ENCODE measurements around the gene TMEM266.

Gene TMEM266

GRCh38 chr15:76127880-76128279, 68.1 kb downstream of the TMEM266 start:
- no peak for DNase-seq (ENCODE audit: low spot score)

- no peak for DNase-seq (ENCODE audit: low spot score)
Measured at GRCh38 chr15:76134537-76134936, 74.8 kb downstream of the TMEM266 start.

- DNase-seq (ENCODE audit: low spot score) = no peak
Measured at GRCh38 chr15:76135516-76135915, 75.7 kb downstream of the TMEM266 start.

- no peak for DNase-seq (ENCODE audit: low spot score)
Measured at GRCh38 chr15:76138436-76138835, 78.7 kb downstream of the TMEM266 start.

GRCh38 chr15:76139368-76140073, 79.7 kb downstream of the TMEM266 start:
- DNase-seq (ENCODE audit: low spot score) = peak; percentile 64

- DNase-seq (ENCODE audit: low spot score) = no peak
Measured at GRCh38 chr15:76140074-76140464, 80.3 kb downstream of the TMEM266 start.

GRCh38 chr15:76146812-76147211, 87.0 kb downstream of the TMEM266 start:
- no peak for DNase-seq (ENCODE audit: low spot score)

- peak; percentile 40 for DNase-seq (ENCODE audit: low spot score)
Measured at GRCh38 chr15:76147906-76148570, 88.3 kb downstream of the TMEM266 start.

- DNase-seq (ENCODE audit: low spot score) = no peak
Measured at GRCh38 chr15:76149291-76149915, 89.6 kb downstream of the TMEM266 start.

- DNase-seq (ENCODE audit: low spot score) = no peak
Measured at GRCh38 chr15:76150513-76150912, 90.7 kb downstream of the TMEM266 start.

- DNase-seq (ENCODE audit: low spot score) = peak; percentile 65
Measured at GRCh38 chr15:76150971-76151598, 91.3 kb downstream of the TMEM266 start.

GRCh38 chr15:76151599-76151974, 91.8 kb downstream of the TMEM266 start:
- no peak for DNase-seq (ENCODE audit: low spot score)

- no peak for DNase-seq (ENCODE audit: low spot score)
Measured at GRCh38 chr15:76152197-76152596, 92.4 kb downstream of the TMEM266 start.

GRCh38 chr15:76153241-76154197, 93.7 kb downstream of the TMEM266 start:
- no peak for DNase-seq (ENCODE audit: low spot score)

GRCh38 chr15:76155731-76156130, 95.9 kb downstream of the TMEM266 start:
- DNase-seq (ENCODE audit: low spot score) = no peak

GRCh38 chr15:76158226-76158625, 98.4 kb downstream of the TMEM266 start:
- DNase-seq (ENCODE audit: low spot score) = no peak

- no peak for DNase-seq (ENCODE audit: low spot score)
Measured at GRCh38 chr15:76158815-76159214, 99.0 kb downstream of the TMEM266 start.

GRCh38 chr15:76159282-76159681, 99.5 kb downstream of the TMEM266 start:
- DNase-seq (ENCODE audit: low spot score) = no peak

- DNase-seq (ENCODE audit: low spot score) = no peak
Measured at GRCh38 chr15:76160426-76161152, 100.8 kb downstream of the TMEM266 start.

All from SK-N-DZ (cell line).